OCI-LY7 (cell line): ENCODE results near the gene SCN4A. TPM values are rescaled to one million over a fixed set of nuclear protein-coding genes. Genes with fewer than 3 reads are reported as not detected.
A peak's percentile ranks its signal among the peaks of the same experiment; 100 is the strongest.
"Not testable (repeated sequence)": the region's sequence is repeated elsewhere in the genome, so short reads cannot be mapped to it uniquely, and the experiment has no call there.

Source experiments
- BruUV-seq: library from RNA; stranded (reverse); fragments of 400-500 nt; replicated peaks from 2 replicates; lab custom pipeline; 2021; lab: Mats Ljungman, UMichigan
- CTCF ChIA-PET: fragments of 300-600 bp; sonication (Branson Sonifier 250); formaldehyde crosslinking; loops from one replicate; lab custom pipeline; 2022; ENCODE audit warnings: antibody characterized with exemption; ENCODE audit not compliant: unreplicated experiment; lab: Charles Lee
- POLR2A ChIA-PET: fragments of 300-600 bp; sonication (Branson Sonifier 250); formaldehyde crosslinking; loops from one replicate; lab custom pipeline; 2022; ENCODE audit warnings: antibody characterized with exemption; lab: Charles Lee
- DNase-seq: peaks from one replicate; pipeline ENCODE4 v3.0.0-alpha.2; 2015; ENCODE audit warnings: low spot score
- H2AFZ ChIP-seq: fragments of 200-600 bp; sonication (generic), shearing (Covaris generic); 2 replicates; pipeline ENCODE4 v1.6.1; 2014; ENCODE audit warnings: mild to moderate bottlenecking, antibody characterized with exemption, low read length, moderate library complexity
- H3K27ac ChIP-seq: fragments of 200-600 bp; sonication (generic); 2 replicates; pipeline ENCODE4 v1.5.1; 2014; ENCODE audit warnings: mixed run types, low read depth, mild to moderate bottlenecking, moderate library complexity, low read length, inconsistent platforms; ENCODE audit not compliant: poor library complexity, severe bottlenecking
- H3K36me3 ChIP-seq: fragments of 200-600 bp; sonication (generic); 2 replicates; pipeline ENCODE4 v1.6.1; 2014; ENCODE audit warnings: mild to moderate bottlenecking, antibody characterized with exemption, low read length, moderate library complexity, mixed read lengths; ENCODE audit not compliant: insufficient read depth
- H3K4me1 ChIP-seq: fragments of 200-600 bp; sonication (generic); 2 replicates; pipeline ENCODE4 v1.5.1; 2014; ENCODE audit warnings: mild to moderate bottlenecking, low read length; ENCODE audit not compliant: insufficient read depth, poor library complexity, severe bottlenecking
- H3K4me2 ChIP-seq: fragments of 200-600 bp; sonication (generic); 2 replicates; pipeline ENCODE4 v1.6.1; 2014; ENCODE audit warnings: mild to moderate bottlenecking, low read length
- H3K4me3 ChIP-seq: fragments of 200-600 bp; sonication (generic); 2 replicates; pipeline ENCODE4 v1.5.1; 2014; ENCODE audit warnings: mild to moderate bottlenecking, low read depth, low read length; ENCODE audit not compliant: poor library complexity, severe bottlenecking
- H3K79me2 ChIP-seq: fragments of 200-600 bp; sonication (generic); 2 replicates; pipeline ENCODE4 v1.6.1; 2016; ENCODE audit warnings: low read depth, mild to moderate bottlenecking, low read length, moderate library complexity, mixed read lengths; ENCODE audit not compliant: insufficient read depth
- H3K9me2 ChIP-seq: fragments of 200-600 bp; sonication (generic); 2 replicates; pipeline ENCODE4 v1.6.1; 2016; ENCODE audit warnings: mild to moderate bottlenecking, low read length, mixed read lengths; ENCODE audit not compliant: insufficient read depth
- H3K9me3 ChIP-seq: fragments of 200-600 bp; sonication (generic); 2 replicates; pipeline ENCODE4 v1.6.1; 2014; ENCODE audit warnings: mild to moderate bottlenecking, mixed run types, low read length, mixed read lengths
- H4K20me1 ChIP-seq: fragments of 200-600 bp; sonication (generic); 2 replicates; pipeline ENCODE4 v1.6.1; 2014; ENCODE audit warnings: mild to moderate bottlenecking, antibody characterized with exemption, low read length, moderate library complexity, mixed read lengths; ENCODE audit not compliant: insufficient read depth
- CTCF ChIP-seq: fragments of 200-600 bp; sonication (generic); conservative IDR thresholded peaks from 2 replicates; pipeline ENCODE4 v1.5.1; 2014; ENCODE audit warnings: mild to moderate bottlenecking, antibody characterized with exemption, low read length, moderate library complexity, mixed read lengths
- EZH2phosphoT487 ChIP-seq: fragments of 200-600 bp; sonication (generic); IDR thresholded peaks from 2 replicates; pipeline ENCODE4 v1.6.1; 2018; ENCODE audit warnings: low read depth, borderline replicate concordance, mild to moderate bottlenecking, mixed run types, antibody characterized with exemption, low read length, moderate library complexity, mixed read lengths
- intact Hi-C: fragments of 100-400 bp; cut with micrococcal nuclease; formaldehyde crosslinking; loops from one replicate; pipeline ENCODE4 v1.10.0; 2022; ENCODE audit not compliant: unreplicated experiment
- total RNA-seq, 2 experiments: library from RNA; depleted of rRNA in 1 of 2; stranded (reverse); fragments of >200 nt in 1 of 2; shearing (Covaris generic) in 1 of 2; gene quantifications; 2 replicates each; pipeline ENCODE4 v1.2.3, GENCODE V29; 2014 to 2022

SCN4A gene
- total RNA-seq, 2 experiments from 2014 or later = 6.4 to 9.0 TPM

GRCh38 chr17:63916566-63917185 lies 56.0 kb downstream of the SCN4A start:
- TF ChIP-seq CTCF = no peak
- TF ChIP-seq EZH2phosphoT487 = no peak
- H3K9me2 ChIP-seq = no peaks in the 10 kb centered on the region
- no peaks in the 10 kb centered on the region for H3K9me3 ChIP-seq
- ChIA-PET POLR2A (interaction anchor here (0.6 to 1.4 kb wide), 2 partner anchors 34 to 154 kb away, joined by 7 read pairs; no protein-coding TSS in a partner anchor), CTCF (interaction anchor here (1.4 to 1.5 kb wide), 2 partner anchors 38 to 217 kb away, joined by 3 to 4 read pairs; no protein-coding TSS in a partner anchor)
- no peak overlapping the region for H3K4me3 ChIP-seq
- no peak for DNase-seq
- no peaks in the 10 kb centered on the region for H3K36me3 ChIP-seq
- no peak overlapping the region for H2AFZ ChIP-seq
- peaks cover 45% of the 10 kb centered on the region for H3K4me1 ChIP-seq
- no peaks in the 10 kb centered on the region for H4K20me1 ChIP-seq
- no peaks in the 10 kb centered on the region for H3K79me2 ChIP-seq
- intact Hi-C loops = loop anchor here (5.0 kb wide), 1 partner anchor 216 kb away; the partner anchor contains the start of gene ERN1
- BruUV-seq = no TSS peak
- H3K27ac ChIP-seq = peak overlapping the region; percentile 50
- H3K4me2 ChIP-seq = peak overlapping the region; percentile 71

GRCh38 chr17:63915753-63916152 lies 57.0 kb downstream of the SCN4A start:
- H3K79me2 ChIP-seq, H4K20me1 ChIP-seq, H3K9me3 ChIP-seq, BruUV-seq, H3K9me2 ChIP-seq, H3K36me3 ChIP-seq: not testable (repeated sequence)
- peak overlapping the region; percentile 71 for H3K4me2 ChIP-seq
- H2AFZ ChIP-seq = peak overlapping the region; percentile 83; the same call in 1 of the 2 replicates
- intact Hi-C loops = loop anchor here (5.0 kb wide), 1 partner anchor 217 kb away; the partner anchor contains the start of gene ERN1
- peaks cover 37% of the 10 kb centered on the region for H3K4me1 ChIP-seq
- ChIA-PET POLR2A (interaction anchor here (0.8 to 1.4 kb wide), 2 partner anchors 31 to 35 kb away, joined by 3 to 7 read pairs; no protein-coding TSS in a partner anchor), CTCF (interaction anchor here (0.6 to 1.5 kb wide), 6 partner anchors 30 to 218 kb away, joined by 3 to 4 read pairs (median 4); no protein-coding TSS in a partner anchor)
- H3K4me3 ChIP-seq = peak overlapping the region; percentile 41
- peak; percentile 71 for DNase-seq
- peak overlapping the region; percentile 50 for H3K27ac ChIP-seq

- no peak overlapping the region for H3K4me2 ChIP-seq
- intact Hi-C loops = no loop called here
- H4K20me1 ChIP-seq = no peaks in the 10 kb centered on the region
- H3K9me3 ChIP-seq = no peaks in the 10 kb centered on the region
- CTCF ChIA-PET = interaction anchor here (1.7 kb wide), 1 partner anchor 32 kb away, joined by 6 read pairs; no protein-coding TSS in a partner anchor
- TF ChIP-seq CTCF (no peak), EZH2phosphoT487 (no peak)
- H3K4me3 ChIP-seq = no peak overlapping the region
- no peak overlapping the region for H2AFZ ChIP-seq
- H3K27ac ChIP-seq = no peak overlapping the region
- H3K4me1 ChIP-seq = peaks cover 24% of the 10 kb centered on the region
- H3K79me2 ChIP-seq = no peaks in the 10 kb centered on the region
- POLR2A ChIA-PET = no interaction called here
- no peaks in the 10 kb centered on the region for H3K9me2 ChIP-seq
- DNase-seq = no peak
- H3K36me3 ChIP-seq = no peaks in the 10 kb centered on the region
- BruUV-seq = no TSS peak
Measured at GRCh38 chr17:63914471-63914870, 58.2 kb downstream of the SCN4A start.
